ENCODE measurements around the gene HOXA4. TPM values are rescaled to one million over a fixed set of nuclear protein-coding genes. Genes with fewer than 3 reads are reported as not detected.

HOXA4 gene
- polyA plus RNA-seq, 1 donor (not counting 4 experiments of a cell fraction or from before 2014, with no cell fraction given) = 1.5 TPM

DNA sequence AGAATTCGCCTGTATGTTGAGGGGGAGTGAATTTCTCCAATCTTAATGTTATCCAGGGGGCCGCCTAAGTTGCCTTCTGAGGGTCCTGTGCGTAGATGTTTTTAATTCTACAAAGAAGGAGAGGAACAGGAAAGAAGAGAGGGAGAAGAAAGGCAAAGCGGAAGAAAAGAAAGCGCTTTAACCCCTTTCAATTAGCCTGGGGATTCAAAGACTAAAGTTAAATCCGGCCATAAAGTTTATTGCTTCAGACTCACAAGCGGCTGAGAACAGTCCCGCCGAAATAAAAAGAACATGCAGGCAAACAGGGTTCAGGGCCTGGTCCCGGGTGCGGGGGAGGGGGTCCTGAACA is 8.4 kb upstream of the HOXA4 start:
- H3K79me2 ChIP-seq (ENCODE audit: control insufficient read depth, insufficient read depth, low read length) = peaks cover 40% of the 10 kb centered on the region
- dilution Hi-C loops (cut with MboI; ENCODE audit: extremely low pct_ligation_motif_present, low sequenced_read_pairs) = no loop called here
- H3K4me3 ChIP-seq (ENCODE audit: control insufficient read depth in 2 of 3, extremely low read depth in 1 of 3, insufficient read depth in 2 of 3, low read depth in 1 of 3, low read length in 3 of 3) = peak overlapping the region in 2 of 3 experiments; percentile 57 to 93
- H3K27ac ChIP-seq (ENCODE audit: control insufficient read depth, insufficient read depth, low read length) = peak overlapping the region; percentile 92
- H2AFZ ChIP-seq (ENCODE audit: control insufficient read depth, low read length) = no peak overlapping the region
- no peaks in the 10 kb centered on the region for H3K9me3 ChIP-seq (ENCODE audit: control insufficient read depth, low read depth, low read length)
- H3K9ac ChIP-seq (ENCODE audit: control insufficient read depth, extremely low read depth, insufficient read depth, low read length) = peak overlapping the region; percentile 93
- peak overlapping the region; percentile 92 for H3K4me2 ChIP-seq (ENCODE audit: control insufficient read depth, extremely low read depth, insufficient read depth, low read depth, low read length)
- peaks cover 0 to 4% of the 10 kb centered on the region in 2 experiments for H3K36me3 ChIP-seq (ENCODE audit: control insufficient read depth in 2 of 2, extremely low read depth in 1 of 2, insufficient read depth in 2 of 2, low read length in 2 of 2)
- FAIRE-seq = no peak
- H3K27me3 ChIP-seq (ENCODE audit: control insufficient read depth, extremely low read depth, insufficient read depth, low read length) = no peaks in the 10 kb centered on the region
- no peak for DNase-seq (ENCODE audit: low read depth, low spot score)
- TF ChIP-seq, protein P1, sequence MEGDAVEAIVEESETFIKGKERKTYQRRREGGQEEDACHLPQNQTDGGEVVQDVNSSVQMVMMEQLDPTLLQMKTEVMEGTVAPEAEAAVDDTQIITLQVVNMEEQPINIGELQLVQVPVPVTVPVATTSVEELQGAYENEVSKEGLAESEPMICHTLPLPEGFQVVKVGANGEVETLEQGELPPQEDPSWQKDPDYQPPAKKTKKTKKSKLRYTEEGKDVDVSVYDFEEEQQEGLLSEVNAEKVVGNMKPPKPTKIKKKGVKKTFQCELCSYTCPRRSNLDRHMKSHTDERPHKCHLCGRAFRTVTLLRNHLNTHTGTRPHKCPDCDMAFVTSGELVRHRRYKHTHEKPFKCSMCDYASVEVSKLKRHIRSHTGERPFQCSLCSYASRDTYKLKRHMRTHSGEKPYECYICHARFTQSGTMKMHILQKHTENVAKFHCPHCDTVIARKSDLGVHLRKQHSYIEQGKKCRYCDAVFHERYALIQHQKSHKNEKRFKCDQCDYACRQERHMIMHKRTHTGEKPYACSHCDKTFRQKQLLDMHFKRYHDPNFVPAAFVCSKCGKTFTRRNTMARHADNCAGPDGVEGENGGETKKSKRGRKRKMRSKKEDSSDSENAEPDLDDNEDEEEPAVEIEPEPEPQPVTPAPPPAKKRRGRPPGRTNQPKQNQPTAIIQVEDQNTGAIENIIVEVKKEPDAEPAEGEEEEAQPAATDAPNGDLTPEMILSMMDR (optimal IDR thresholded peaks at IDR 0.05 in 1 of 3, IDR thresholded peaks at IDR 0.05 in 1 of 3, conservative IDR thresholded peaks at IDR 0.05 in 1 of 3; ENCODE audit: extremely low read depth in 1 of 3, insufficient read depth in 2 of 3, low read length in 3 of 3) = no peak
- no peak for TF ChIP-seq EZH2 (IDR thresholded peaks at IDR 0.05; ENCODE audit: low read length)
- H4K20me1 ChIP-seq (ENCODE audit: control insufficient read depth, extremely low read depth, insufficient read depth, low read length) = no peaks in the 10 kb centered on the region
- no peaks in the 10 kb centered on the region for H3K9me1 ChIP-seq (ENCODE audit: control insufficient read depth, extremely low read depth, insufficient read depth, low read length)
- H3K4me1 ChIP-seq (ENCODE audit: control insufficient read depth, extremely low read depth, insufficient read depth, low read length) = peaks cover 46% of the 10 kb centered on the region

DNA sequence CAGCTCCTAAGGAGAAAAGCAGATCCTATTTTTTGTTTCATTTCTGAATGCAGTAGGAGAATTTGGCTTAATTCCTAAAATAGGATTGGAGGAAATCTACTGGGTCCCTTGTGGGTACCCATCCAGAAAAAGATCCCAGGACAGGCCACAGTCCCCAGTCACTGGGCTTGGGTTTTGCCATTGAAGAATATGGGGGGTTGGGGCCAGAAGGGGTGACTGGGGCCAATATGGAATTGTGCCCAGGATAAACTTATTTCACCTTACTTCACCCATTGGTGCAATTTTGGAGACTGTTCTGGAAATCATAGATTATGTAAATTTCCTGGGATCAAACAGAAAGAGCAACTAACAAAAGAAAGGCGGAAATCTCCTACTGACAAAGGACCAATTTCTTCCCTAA is 7.9 kb upstream of the HOXA4 start:
- peak overlapping the region; percentile 92 for H3K27ac ChIP-seq (ENCODE audit: control insufficient read depth, insufficient read depth, low read length)

More for the DNA sequence above, 7.9 kb upstream of the HOXA4 start:
- H3K4me3 ChIP-seq (ENCODE audit: control insufficient read depth in 2 of 3, extremely low read depth in 1 of 3, insufficient read depth in 2 of 3, low read depth in 1 of 3, low read length in 3 of 3) = peak overlapping the region in 2 of 3 experiments; percentile 57 to 93
- H2AFZ ChIP-seq (ENCODE audit: control insufficient read depth, low read length) = no peak overlapping the region
- dilution Hi-C loops (cut with MboI; ENCODE audit: extremely low pct_ligation_motif_present, low sequenced_read_pairs) = no loop called here
- TF ChIP-seq, protein P1 (optimal IDR thresholded peaks at IDR 0.05 in 1 of 3, IDR thresholded peaks at IDR 0.05 in 1 of 3, conservative IDR thresholded peaks at IDR 0.05 in 1 of 3; ENCODE audit: extremely low read depth in 1 of 3, insufficient read depth in 2 of 3, low read length in 3 of 3) = no peak
- TF ChIP-seq EZH2 (IDR thresholded peaks at IDR 0.05; ENCODE audit: low read length) = no peak
- peak overlapping the region; percentile 92 for H3K4me2 ChIP-seq (ENCODE audit: control insufficient read depth, extremely low read depth, insufficient read depth, low read depth, low read length)
- DNase-seq (ENCODE audit: low read depth, low spot score) = no peak
- peaks cover 0 to 4% of the 10 kb centered on the region in 2 experiments for H3K36me3 ChIP-seq (ENCODE audit: control insufficient read depth in 2 of 2, extremely low read depth in 1 of 2, insufficient read depth in 2 of 2, low read length in 2 of 2)
- no peaks in the 10 kb centered on the region for H3K9me3 ChIP-seq (ENCODE audit: control insufficient read depth, low read depth, low read length)
- H3K79me2 ChIP-seq (ENCODE audit: control insufficient read depth, insufficient read depth, low read length) = peaks cover 40% of the 10 kb centered on the region
- no peaks in the 10 kb centered on the region for H3K9me1 ChIP-seq (ENCODE audit: control insufficient read depth, extremely low read depth, insufficient read depth, low read length)
- H3K4me1 ChIP-seq (ENCODE audit: control insufficient read depth, extremely low read depth, insufficient read depth, low read length) = peaks cover 50% of the 10 kb centered on the region
- H3K27me3 ChIP-seq (ENCODE audit: control insufficient read depth, extremely low read depth, insufficient read depth, low read length) = no peaks in the 10 kb centered on the region
- no peak for FAIRE-seq
- H3K9ac ChIP-seq (ENCODE audit: control insufficient read depth, extremely low read depth, insufficient read depth, low read length) = peak overlapping the region; percentile 93
- H4K20me1 ChIP-seq (ENCODE audit: control insufficient read depth, extremely low read depth, insufficient read depth, low read length) = no peaks in the 10 kb centered on the region
